G401 (cell line): ENCODE data around the gene PTPRM. TPM values are rescaled to one million over a fixed set of nuclear protein-coding genes. Genes with fewer than 3 reads are reported as not detected.

Source experiments
- DNase-seq: peaks from one replicate; pipeline ENCODE4 v3.0.0-alpha.2; 2015; ENCODE audit warnings: low spot score
- in situ Hi-C: cut with HindIII; loops from 2 replicates; pipeline ENCODE4 v1.10.0; 2016; ENCODE audit warnings: low sequenced_read_pairs, mixed read lengths
- total RNA-seq: library from RNA; depleted of rRNA; stranded (reverse); fragments of >200 nt; shearing (Covaris generic); gene quantifications from 2 replicates; pipeline ENCODE4 v1.2.3, GENCODE V29; 2014

The PTPRM gene
- total RNA-seq, 1 experiment from 2014 or later = not detected

DNA sequence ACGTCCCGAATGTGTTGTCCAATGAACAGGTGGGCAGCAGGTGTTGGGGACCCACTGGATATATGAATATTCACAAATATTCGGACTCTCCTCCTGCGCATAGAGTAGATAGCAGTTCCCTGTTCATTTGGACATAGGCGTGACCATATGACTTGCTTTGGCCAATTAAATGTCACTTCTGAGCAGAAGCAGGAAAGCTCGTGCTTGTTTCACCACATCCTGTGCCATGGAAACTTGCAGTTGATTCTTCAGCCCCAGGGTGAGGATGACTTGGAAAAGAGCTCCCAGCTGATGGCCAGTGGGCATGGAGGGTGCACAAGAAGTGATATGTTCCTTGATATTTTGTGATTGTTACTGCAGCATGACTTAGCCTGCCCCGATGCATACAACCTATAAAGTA is 52.6 kb downstream of the PTPRM start:
- no peak for DNase-seq
- in situ Hi-C loops = no loop called here

DNA sequence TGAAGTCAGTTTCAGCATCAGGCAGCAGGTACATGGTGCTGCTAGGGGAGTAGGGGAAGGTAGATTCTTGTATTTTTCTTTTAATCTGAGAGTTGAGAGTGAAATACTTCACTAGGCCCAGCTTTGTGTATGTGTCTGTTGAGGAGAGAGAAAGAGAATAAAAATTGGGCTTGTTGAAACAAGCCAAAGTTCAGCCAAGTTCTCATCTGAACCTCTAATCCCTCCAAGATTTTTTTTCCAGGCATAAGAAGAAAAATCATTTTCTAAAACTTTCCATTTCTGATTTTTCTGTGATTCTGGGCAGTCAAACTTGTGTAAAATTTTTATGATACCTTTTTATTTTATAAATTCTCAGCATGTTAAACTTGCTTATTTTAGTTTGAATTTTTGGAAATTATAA is 55.6 kb downstream of the PTPRM start:
- DNase-seq = no peak
- in situ Hi-C loops = no loop called here

DNA sequence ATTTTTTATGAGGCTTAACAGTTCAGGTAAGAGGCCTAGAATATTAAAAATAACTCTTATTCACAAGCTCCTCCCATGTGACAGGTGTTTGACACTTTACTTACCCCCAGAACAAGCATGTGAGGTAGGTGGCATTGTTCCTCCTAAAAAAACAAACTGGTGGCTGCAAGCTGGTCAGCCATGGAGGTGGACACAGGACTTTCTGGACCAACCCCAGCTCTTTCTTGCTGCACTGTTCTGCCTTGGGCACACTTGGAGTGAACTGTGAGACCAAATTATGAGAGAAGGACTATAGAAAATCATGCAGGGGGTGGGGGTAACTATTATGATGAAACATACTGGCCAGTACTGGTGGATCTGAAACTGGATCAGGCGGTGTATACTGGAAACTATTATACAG is 56.6 kb downstream of the PTPRM start:
- in situ Hi-C loops = no loop called here
- no peak for DNase-seq

DNA sequence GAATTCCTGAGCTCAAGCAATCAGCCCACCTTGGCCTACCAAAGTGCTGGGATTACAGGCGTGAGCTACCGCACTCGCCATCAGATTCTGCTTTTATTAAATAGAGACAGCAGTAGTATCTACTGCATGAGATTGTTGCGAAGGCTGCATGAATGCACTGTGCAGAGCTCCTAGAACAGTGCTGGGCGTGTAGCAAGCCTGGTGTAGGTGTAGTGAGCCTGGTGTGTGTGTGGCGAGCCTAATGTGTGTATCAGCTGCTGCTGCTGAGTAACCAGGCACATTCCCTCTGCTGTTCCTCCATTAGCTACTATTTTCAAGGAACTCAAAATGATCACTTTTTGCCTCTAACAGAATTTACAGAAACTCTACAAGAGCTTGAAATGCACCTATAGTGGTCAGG is 57.6 kb downstream of the PTPRM start:
- no peak for DNase-seq
- in situ Hi-C loops = no loop called here

DNA sequence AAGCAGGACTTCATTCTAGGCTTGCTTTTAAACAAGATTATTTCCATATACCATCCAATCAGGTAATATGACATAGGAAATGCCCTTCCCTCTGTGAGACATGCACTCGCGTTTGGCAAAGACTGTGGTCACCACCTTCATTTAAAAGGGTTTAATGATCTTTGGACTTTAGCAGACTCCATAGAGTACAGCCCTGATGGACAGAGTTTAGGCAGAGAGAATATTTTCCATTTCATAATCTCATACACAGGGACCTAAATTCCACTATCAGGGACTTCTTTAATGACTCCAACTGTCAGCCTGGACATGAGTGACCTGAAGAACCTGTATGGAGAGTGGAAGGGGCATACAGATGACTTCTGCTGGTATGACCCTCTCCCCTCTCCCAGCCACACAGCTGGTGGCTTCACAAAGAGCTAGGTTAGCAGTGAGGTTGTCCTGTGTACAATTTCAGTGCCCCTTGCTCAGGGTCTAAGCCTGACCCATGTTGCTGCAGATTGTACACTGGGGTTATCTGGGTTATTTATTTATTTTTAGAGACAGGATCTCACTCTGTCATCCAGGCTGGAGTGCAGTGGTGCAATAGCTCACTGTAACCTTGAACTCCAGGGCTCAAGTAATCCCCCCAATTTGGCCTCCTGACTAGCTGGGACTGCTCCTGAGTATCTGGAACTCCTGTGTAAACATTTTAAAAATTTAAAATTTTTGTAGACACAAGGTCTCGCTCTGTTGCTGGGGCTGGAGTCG is 59.2 kb downstream of the PTPRM start:
- no peak for DNase-seq
- in situ Hi-C loops = no loop called here

DNA sequence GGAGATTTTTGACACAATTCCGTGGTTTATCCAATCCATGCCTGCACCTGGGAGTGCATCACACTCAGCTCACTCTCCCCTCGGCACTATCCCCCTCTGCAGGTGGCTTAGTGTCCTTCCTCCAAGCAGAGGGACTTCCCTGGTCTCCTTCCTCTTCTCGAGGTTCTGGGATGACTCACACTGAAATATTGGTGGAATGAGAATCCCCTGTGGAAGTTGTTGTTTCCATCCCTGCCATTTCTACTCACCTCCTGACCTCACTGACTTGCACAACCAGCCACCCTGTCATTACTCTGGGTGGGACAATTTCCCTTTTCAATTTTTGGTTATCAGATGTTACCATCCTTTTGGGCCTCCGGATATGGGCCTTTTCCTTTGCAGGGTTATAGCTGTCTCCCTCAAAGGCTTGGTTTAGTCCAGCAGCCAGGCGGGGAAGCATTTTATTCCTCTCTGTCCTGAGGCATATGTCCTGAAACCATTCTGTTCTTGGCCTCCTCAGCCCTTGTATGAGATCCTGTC is 59.9 kb downstream of the PTPRM start:
- DNase-seq = no peak

DNA sequence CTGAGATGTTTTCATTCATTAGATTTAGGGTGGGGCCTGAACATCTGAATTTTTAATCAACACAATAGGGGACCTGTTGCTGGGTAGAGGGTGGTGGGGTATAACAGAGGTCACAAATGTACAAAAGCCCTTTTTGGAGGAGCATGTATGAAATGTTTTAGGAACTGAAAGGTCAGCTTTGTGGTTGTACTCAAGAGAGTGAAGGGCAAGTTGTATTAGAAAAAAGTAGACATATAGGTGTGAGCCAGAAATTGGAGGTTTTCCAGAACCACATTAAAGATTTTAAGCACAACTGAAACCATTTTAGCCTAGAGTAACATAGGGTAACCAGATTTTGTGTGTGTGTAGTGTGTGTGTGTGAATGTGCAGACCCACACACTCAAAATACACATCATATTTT is 62.3 kb downstream of the PTPRM start:
- DNase-seq = no peak
- in situ Hi-C loops = no loop called here

More for the DNA sequence above, 59.9 kb downstream of the PTPRM start:
- in situ Hi-C loops = no loop called here

DNA sequence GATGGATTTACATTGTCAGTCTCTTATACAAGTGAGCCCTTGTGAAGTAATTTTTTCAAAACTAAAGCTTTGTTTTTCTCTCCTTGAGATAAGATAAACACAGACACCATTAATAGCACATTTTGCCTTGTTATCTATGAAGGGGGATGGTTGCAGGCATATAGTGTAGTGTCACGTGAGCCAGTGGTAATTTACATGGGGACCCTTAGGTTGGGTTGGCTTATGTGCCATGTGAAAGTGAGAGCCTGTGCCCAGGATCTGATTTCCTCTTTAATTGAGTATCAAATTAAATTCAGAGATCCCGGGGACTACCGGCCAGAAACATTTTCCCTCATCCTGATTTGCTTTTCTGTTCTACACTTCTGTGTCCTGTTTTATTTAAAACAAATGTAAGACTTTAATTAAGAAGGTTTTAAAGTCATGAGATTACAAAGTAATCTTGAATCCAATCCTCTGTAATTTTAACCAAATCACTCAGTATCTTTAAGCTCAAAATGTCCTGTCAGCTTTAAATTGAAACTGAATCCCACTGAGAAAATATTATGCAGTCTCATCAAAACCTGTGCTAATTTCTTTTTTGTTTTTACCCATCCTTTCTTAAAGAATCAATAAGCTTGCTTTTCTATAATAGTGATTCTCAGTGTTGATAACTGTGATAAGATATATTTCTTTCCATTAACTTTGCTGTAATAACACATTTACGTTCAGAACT is 63.8 kb downstream of the PTPRM start:
- in situ Hi-C loops = no loop called here
- no peak for DNase-seq

DNA sequence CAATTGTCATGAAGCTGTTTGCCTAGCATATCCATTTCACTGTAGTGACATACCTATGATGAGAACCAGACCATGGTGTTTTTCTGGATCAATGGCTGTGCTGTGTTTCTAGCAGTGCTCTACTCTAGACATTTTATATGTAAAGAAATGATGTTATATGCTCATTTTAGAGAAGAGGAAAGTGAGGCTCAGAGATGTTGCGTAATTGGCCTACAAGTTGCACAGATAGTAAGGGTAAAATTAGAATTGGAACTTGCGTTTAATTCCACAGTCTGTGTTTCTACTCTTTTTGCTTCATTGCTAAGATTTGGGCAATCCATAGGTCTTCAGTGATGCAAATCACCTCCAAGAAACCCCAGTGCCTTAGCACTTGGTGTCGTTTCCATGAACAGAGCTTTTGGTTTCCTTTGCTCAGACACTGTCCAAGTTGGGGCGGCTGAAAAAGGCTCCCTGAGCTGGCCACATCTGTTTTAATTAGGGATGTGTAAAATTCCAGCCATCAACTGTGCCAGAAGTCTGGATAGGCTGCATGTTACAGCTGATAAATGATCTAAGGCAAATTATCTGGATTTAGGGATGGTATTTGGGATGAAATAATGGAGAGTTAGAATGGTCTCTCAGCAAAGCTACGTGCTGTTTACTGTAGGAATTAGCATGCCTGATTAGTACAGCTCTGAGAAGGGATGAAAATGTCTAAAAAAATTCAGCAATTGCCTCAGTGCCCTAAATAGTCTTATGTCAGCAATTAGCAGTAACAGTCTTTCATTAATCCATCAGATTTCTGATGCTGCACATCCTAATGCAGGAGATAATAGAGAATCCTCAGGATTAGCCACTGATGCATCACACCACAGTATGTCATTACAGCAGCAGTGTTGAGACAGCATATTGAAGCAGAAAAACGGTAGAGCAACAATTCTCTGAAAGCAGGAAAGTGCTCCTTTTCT is 65.3 kb downstream of the PTPRM start:
- no peak for DNase-seq
- in situ Hi-C loops = no loop called here

DNA sequence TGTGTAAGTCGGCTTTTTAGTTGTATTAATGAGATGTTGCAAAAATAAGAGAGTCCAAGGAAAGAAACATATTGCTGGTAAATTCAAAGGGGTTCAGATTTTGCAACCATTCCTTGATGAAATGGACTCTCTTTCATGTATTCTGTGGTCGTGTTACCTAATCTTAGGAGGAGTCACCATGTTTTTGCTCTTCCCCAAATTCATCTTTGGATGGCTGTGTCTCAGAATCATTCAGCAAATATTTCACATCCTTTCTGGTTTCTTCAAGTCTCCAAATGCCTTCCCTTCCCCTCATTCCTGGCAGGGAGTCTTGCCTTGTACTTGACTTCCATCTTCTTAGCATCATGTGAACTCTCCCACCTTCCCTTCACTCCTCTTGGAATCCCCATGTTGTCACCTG is 66.1 kb downstream of the PTPRM start:
- no peak for DNase-seq
- in situ Hi-C loops = no loop called here

DNA sequence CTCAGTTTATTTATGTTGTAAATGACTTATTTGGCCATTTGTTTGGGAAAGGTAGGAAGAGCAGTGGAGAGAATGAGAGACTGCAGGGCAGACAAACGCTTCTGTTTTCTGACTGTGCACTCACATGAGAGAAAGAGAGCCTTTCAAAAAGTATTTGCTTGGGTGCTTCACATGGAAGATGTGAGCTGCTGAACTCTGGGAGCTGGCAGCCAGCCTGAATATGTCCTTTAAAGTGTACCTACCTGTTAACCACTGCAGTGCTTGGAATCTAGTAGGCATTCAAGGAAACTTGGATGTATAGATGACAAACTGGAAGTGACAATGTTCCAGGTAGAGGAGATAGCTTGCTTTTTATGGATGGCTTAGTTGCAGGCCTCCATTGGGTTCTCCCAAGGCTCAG is 68.8 kb downstream of the PTPRM start:
- no peak for DNase-seq
- in situ Hi-C loops = no loop called here

DNA sequence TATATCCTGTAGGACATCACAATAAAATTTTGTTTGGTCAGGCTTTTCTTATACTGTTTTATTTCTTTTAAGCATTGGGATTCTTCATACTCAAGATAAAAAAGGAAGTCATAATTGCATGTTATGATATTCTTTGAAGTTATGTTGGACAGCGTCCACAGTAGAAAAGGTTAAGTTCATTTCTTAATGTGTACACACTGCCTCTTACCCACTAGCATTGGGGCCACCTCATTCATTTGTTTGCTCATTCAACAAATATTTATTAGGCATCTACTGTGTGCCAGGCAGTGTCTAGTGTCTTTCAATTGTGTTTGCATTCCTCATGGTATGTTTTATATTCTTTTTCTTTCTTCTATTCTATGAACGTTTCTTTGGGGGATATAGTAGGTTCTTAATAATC is 70.2 kb downstream of the PTPRM start:
- in situ Hi-C loops = no loop called here
- no peak for DNase-seq

DNA sequence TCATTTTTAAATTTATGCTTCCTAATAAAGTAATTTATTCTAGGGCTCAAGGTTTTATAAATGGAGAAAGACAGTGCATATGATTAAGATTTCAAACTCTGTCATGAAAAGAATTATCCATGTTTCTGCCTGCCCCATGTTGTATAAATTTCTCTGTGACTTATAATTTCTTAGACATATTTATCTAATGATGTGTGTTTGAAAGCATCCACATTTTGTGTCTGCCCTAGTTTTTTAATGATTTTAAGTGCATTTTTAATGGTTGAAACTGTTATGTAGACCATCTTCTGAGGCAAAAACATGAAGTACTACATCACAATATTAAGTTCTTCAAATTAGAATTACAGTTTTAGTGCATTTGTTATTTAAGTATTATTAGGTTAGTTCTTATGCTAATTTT is 71.2 kb downstream of the PTPRM start:
- no peak for DNase-seq
- in situ Hi-C loops = no loop called here

DNA sequence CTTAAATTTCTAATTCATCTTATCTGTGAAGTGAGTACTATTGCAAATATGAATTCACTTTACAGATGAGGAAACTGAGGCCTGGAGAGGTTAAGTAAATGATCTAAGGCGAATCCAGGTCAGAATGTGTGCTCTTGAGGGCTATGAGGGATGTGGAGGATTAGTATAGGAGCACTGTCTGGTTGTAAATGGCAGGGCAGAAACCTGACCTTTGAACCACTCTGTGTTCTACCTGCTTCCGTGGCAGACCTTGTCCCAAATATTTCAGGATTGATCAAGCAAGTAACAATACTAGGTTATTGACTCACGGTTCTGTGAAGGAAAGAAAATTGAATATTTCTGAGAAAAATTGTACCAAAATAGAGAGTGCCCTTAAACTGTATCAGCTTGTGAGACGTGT is 74.7 kb downstream of the PTPRM start:
- DNase-seq = no peak
- in situ Hi-C loops = no loop called here

DNA sequence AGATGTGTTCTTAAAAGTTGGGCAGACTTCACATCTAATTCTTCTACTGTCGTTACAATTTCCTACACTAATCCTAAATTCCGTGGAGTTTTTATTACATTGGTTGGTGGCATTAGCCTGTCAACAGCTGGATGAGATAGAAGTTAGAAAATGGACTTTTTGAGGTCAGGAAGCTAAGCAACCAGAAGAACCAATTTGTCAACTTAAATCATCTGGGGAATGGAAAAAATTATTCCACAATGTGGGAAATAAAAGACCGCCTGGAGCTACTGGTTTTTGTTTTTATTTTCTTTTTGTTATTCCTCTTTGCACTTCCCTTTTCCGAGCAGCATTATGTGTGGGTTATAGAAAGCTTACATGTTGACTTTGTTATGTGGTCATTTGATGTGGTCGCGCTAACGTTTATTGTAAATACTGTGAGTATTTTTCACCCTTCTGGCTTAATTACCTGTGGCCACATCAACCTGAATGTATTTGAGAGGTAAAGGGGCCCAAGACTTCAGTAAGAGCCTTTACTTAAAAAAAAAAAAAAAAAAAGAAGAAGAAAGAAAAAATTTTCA is 75.3 kb downstream of the PTPRM start:
- in situ Hi-C loops = no loop called here
- DNase-seq = no peak

DNA sequence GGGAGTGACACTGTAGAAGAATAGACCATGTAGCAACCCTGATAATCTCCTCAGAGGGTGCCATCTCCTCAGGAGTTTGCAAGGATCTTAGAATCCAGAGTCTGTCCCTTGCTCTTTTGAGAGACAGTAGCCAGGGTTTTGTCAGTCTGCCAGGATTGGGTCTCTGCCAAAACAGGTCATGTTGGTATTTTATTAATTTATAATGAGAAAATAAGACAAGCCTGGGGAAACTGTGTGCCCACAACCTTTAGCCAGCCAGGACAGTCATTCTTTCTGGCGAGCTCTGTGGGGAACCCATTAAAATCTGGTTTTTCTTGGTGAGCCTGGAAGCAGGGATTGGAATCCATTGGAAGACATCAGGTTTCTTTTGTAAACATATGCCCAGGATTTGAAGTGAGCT is 78.6 kb downstream of the PTPRM start:
- no peak for DNase-seq
- in situ Hi-C loops = no loop called here

DNA sequence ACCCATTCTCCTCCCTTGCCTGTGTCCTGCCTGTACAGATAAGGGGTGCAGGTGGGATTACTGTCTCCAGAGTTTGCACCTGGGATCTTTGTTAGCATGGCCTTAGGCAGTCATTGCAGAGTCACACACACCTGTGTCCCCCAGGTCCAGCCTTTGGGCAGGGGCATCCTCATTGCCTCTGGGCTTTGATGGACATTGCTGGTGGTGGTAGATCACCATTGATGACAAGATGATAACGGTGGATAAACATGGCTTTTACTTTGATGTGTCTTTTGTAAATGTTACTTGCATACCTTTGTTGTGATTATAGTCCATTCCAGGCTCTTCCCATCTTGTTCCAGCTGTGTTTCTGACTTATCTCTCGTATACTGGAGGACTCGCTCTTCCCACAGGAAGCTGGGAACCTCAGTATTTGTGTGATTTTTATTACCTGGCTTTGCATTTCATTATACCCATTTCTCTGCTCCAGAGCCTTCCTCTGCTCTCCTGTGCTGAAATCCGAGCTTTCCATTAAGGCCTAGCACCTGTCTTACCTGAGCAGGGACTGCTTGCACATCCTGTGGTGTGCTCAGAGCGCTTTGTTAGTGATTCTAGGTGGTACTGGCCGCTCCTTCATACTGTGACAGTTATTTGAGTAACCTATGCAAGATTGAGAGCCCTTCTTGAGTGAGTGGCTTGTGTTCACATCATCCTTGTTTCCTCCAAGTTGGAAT is 79.2 kb downstream of the PTPRM start:
- in situ Hi-C loops = no loop called here
- no peak for DNase-seq

DNA sequence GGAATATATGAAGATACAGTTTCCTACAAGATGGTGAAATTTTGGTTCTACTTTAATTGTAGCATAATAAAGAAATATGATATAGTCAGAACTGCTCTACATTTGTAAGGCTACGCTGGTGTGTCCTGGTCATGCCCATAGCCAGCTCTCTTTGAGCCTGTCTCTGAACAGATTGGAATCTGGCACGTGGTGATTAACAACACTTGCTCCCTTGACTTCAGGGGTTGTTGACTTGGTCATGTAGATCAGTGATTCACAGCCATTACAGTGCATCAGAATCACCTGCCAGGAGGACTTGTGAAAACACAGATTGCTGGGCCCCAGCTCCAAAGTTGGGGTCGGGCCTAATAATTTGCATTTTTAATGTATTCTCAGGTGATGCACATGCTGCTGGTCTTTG is 80.4 kb downstream of the PTPRM start:
- no peak for DNase-seq
- in situ Hi-C loops = no loop called here

DNA sequence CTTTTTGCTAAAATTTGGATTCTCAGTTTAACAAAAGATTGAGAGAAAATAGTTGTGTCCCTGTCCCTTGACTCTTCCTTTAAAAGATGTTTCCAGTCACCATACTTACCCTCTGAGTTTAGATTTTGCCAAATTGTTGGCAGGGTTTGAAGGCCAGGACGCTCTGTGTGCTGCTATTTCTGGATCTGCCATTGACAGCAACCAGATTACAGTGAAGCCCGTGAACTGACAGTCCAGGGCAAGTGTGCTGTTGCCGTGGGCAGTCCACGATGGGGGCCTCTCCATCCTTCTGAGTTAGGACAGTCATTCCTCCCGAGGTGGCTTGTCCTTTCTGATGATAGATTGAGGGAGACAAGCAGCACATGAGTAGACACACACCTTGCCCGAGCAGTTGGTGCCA is 89.9 kb downstream of the PTPRM start:
- in situ Hi-C loops = no loop called here
- no peak for DNase-seq
